22Rv1 (cell line): ENCODE measurements around the gene SUSD4.

ENCODE experiments used
- CTCF ChIP-seq: fragments of 450-650 bp; IDR thresholded peaks from 2 replicates; pipeline ENCODE4 v1.5.1; 2017; ENCODE audit warnings: mild to moderate bottlenecking
- ZFX ChIP-seq: fragments of 450-650 bp; IDR thresholded peaks from 2 replicates; pipeline ENCODE4 v1.6.1; 2017; ENCODE audit warnings: antibody characterized with exemption, borderline replicate concordance

- TF ChIP-seq CTCF (no peak), ZFX (no peak)
Observed at GRCh38 chr1:223197923-223198627, 165.9 kb downstream of the SUSD4 start.
